Lower lobe of right lung (tissue), 2 donors: ENCODE results near the gene SERGEF. TPM values are rescaled to one million over a fixed set of nuclear protein-coding genes. Genes with fewer than 3 reads are reported as not detected.

Experiments used
- ATAC-seq, 2 donors: fragments of 200-7000 bp; cut with Tn5 transposase; one replicate each; pipeline ENCODE4 v1.9.1; 2020 to 2022; ENCODE audit warnings: mild to moderate bottlenecking in 2 of 2, moderate library complexity in 2 of 2
- DNase-seq: peaks from one replicate; pipeline ENCODE4 v3.0.0-alpha.2; 2020
- H3K27ac ChIP-seq: fragments of 200-600 bp; one replicate; pipeline ENCODE4 v1.8.0; 2022
- H3K27me3 ChIP-seq: fragments of 200-600 bp; one replicate; pipeline ENCODE4 v1.8.0; 2022; ENCODE audit warnings: low read depth
- H3K36me3 ChIP-seq: fragments of 200-600 bp; one replicate; pipeline ENCODE4 v1.8.0; 2022; ENCODE audit warnings: mild to moderate bottlenecking
- H3K4me1 ChIP-seq: fragments of 200-600 bp; one replicate; pipeline ENCODE4 v1.8.0; 2022
- H3K4me3 ChIP-seq: fragments of 200-600 bp; one replicate; pipeline ENCODE4 v1.8.0; 2022; ENCODE audit warnings: mild to moderate bottlenecking
- H3K9me3 ChIP-seq: fragments of 200-600 bp; one replicate; pipeline ENCODE4 v1.8.0; 2022
- intact Hi-C: fragments of 100-400 bp; cut with DNase I; formaldehyde crosslinking; loops from one replicate; pipeline ENCODE4 v1.11.0; 2022
- total RNA-seq: library from RNA; stranded (reverse); fragmentation: NEBNext Ultra II Directional; extraction: Animal tissue kit (Norgen Biotek cat#: 25700); gene quantifications from one replicate; pipeline ENCODE4 v1.2.1, GENCODE V29; 2021
- TF ChIP-seq, protein P1 (sequence below): fragments of 200-600 bp; IDR thresholded peaks from one replicate; pipeline ENCODE4 v1.8.0; 2022; ENCODE audit warnings: antibody characterized with exemption, mild to moderate bottlenecking
- donor health status: DM: no; HTN: yes; CAD: no; lungs with severe emphysema.

Gene SERGEF
- total RNA-seq, 1 donor from 2014 or later = 28.4 TPM

DNA sequence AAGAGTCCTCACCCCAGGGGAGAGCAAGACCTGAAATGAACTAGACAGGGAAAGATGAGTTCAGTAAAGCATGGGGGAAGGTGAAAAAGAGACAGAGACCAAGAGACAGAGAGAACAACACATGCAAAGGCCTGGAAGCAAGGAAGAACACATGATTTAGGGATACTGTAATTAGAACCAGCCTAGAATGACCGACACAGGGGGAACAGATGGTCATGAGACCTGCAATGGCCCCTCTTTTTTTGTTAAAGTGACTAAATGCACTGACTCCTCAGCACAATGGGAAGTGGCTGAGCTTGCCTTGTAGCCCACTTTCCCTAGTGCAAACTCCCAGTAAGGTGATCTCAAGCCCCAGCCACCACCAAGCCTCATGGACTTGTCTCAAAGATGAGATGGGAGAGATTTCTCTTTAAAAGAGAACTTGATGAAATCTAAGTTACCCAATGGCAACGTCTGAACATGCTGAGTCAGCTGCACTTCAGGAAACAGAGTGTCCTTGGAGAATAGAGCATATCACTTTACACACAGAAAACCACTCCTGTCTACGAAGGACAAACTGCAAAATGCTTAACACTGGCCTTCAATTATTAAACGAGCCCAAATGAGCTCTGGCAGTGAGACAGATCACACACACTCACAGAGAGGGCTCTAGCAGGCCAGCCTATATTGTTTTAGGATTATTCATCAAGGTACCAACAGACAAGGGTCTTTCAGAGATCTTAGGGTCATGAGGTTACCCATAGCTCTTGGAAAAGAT, 91.0 kb downstream of the SERGEF start:
- H3K36me3 ChIP-seq = peaks cover 8% of the 10 kb centered on the region
- H3K27ac ChIP-seq = no peak overlapping the region
- DNase-seq (no peak), ATAC-seq (peak in 1 of 2 donors; percentile 22)
- no peaks in the 10 kb centered on the region for H3K9me3 ChIP-seq
- TF ChIP-seq, protein P1, sequence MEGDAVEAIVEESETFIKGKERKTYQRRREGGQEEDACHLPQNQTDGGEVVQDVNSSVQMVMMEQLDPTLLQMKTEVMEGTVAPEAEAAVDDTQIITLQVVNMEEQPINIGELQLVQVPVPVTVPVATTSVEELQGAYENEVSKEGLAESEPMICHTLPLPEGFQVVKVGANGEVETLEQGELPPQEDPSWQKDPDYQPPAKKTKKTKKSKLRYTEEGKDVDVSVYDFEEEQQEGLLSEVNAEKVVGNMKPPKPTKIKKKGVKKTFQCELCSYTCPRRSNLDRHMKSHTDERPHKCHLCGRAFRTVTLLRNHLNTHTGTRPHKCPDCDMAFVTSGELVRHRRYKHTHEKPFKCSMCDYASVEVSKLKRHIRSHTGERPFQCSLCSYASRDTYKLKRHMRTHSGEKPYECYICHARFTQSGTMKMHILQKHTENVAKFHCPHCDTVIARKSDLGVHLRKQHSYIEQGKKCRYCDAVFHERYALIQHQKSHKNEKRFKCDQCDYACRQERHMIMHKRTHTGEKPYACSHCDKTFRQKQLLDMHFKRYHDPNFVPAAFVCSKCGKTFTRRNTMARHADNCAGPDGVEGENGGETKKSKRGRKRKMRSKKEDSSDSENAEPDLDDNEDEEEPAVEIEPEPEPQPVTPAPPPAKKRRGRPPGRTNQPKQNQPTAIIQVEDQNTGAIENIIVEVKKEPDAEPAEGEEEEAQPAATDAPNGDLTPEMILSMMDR = no peak
- H3K4me1 ChIP-seq = no peaks in the 10 kb centered on the region
- H3K4me3 ChIP-seq = no peak overlapping the region
- H3K27me3 ChIP-seq = no peaks in the 10 kb centered on the region
- intact Hi-C loops = no loop called here

DNA sequence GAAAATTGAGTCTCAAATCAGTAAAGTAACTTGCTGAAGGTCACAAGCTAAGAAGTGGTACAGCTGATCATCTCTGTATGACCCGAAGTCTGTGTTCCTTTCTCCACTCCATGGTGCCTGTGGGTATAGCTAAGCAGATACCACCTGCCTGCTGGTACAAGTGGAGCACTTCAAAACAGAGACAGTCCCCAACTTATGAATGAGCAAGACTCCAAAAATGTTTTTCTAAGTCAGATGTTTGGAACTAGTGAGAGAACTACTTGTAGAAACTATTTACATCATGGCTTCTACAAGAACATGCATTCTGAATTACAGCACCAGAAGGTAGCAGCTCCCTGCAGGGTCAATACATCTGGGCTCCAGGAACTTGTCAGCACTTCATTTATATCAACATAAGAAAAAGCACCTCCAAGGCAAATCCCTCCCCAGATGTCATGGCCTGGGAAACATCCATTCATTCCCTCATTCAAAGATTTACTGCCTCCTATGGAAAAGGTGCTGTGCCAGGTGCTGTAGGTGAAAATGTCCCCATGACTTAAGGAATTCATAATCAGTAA, 94.7 kb downstream of the SERGEF start:
- H3K4me1 ChIP-seq = no peaks in the 10 kb centered on the region
- intact Hi-C loops = no loop called here
- DNase-seq = no peak
- H3K36me3 ChIP-seq = peaks cover 8% of the 10 kb centered on the region
- H3K9me3 ChIP-seq = no peaks in the 10 kb centered on the region
- no peak for ATAC-seq
- H3K27me3 ChIP-seq = no peaks in the 10 kb centered on the region
- no peak overlapping the region for H3K27ac ChIP-seq
- TF ChIP-seq, protein P1 = no peak
- no peak overlapping the region for H3K4me3 ChIP-seq

DNA sequence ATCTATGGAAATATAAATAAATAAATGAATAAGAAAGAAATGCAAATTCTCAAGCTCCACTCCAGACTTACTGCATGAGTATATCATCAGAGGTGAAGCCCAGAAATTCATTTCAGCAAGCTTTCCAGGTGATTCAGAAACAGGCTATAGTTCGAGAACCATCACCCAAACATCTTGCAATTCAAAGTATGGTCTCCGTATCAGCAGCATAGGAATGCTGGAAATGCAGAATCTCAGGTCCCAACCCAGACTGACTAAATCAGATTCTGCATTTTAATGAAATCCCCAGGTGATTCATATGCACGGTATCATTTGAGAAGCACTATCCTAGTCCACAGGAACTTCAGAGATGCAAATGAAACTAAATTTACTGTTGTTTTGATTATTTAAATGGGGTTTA, 95.3 kb downstream of the SERGEF start:
- intact Hi-C loops = no loop called here
- Histone ChIP-seq H3K4me3 (no peak overlapping the region), H3K27me3 (no peaks in the 10 kb centered on the region), H3K27ac (no peak overlapping the region), H3K36me3 (peaks cover 8% of the 10 kb centered on the region), H3K4me1 (no peaks in the 10 kb centered on the region), H3K9me3 (no peaks in the 10 kb centered on the region)
- ATAC-seq (no peak), DNase-seq (no peak)
- TF ChIP-seq, protein P1 = no peak

DNA sequence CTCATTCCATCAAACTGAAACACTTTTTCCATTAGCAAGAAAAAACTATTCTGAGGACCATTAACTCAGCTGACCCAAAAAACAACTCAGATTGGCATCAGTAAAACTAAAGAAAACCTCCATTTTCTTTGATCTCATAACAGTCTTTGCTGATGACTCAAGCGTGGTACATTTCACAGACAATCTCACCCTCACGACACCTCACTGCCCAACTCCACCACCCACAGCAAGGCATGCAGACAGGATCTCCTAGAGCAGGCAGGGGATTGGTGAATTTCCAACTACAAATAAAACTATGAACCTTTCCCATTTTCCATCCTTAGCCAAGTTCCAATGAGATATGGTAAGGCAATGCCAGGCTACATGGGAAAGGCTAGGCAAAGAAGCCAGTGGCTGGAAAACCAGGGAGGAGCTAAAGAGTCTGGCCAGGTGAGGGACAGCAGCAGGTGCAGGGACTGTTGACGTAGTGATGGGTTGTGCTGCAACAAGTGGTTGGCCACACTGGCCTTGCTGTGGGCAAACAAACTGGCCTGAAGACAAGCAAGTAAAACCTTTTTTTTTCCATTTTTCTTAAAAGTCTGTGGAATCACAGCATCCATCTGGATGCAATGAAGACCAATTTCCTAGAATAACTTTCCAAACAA, 97.2 kb downstream of the SERGEF start:
- H3K27ac ChIP-seq = no peak overlapping the region
- DNase-seq (no peak), ATAC-seq (no peak)
- no peaks in the 10 kb centered on the region for H3K9me3 ChIP-seq
- intact Hi-C loops = no loop called here
- no peak overlapping the region for H3K4me3 ChIP-seq
- H3K36me3 ChIP-seq = peaks cover 8% of the 10 kb centered on the region
- H3K27me3 ChIP-seq = no peaks in the 10 kb centered on the region
- no peaks in the 10 kb centered on the region for H3K4me1 ChIP-seq
- TF ChIP-seq, protein P1 = no peak

DNA sequence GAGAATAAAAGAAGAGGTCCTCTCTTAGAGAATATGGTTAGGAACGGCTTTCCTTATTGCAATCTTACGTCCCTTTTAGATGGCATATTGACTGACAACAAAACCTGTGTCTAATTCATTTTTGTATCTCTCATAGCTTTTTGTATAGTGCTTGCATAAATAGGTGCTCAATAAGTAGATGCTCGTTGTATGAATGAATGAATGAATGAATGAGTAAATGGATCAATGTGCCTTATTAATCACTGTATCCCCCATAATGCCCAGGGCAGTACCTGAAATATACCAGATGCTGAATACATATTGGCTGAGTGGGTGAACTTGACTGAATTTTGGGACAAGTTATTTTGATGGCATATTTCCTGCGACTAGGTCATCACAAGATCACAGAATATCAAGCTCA, 97.9 kb downstream of the SERGEF start:
- H3K4me1 ChIP-seq = no peaks in the 10 kb centered on the region
- no peaks in the 10 kb centered on the region for H3K27me3 ChIP-seq
- H3K36me3 ChIP-seq = peaks cover 8% of the 10 kb centered on the region
- DNase-seq (no peak), ATAC-seq (no peak)
- H3K9me3 ChIP-seq = no peaks in the 10 kb centered on the region
- TF ChIP-seq, protein P1 = no peak
- no peak overlapping the region for H3K27ac ChIP-seq
- intact Hi-C loops = no loop called here
- H3K4me3 ChIP-seq = no peak overlapping the region
